Suprapubic skin (tissue), 3 donors: Measurements from ENCODE around the gene EPS15.
"Not testable (repeated sequence)": the region's sequence is repeated elsewhere in the genome, so short reads cannot be mapped to it uniquely, and the experiment has no call there.

Experiments
- POLR2A ChIP-seq, 2 donors: fragments of 450-650 bp; IDR thresholded peaks; one replicate each; pipeline ENCODE4 v1.6.1; 2017; ENCODE audit warnings: antibody characterized with exemption in 2 of 2, mild to moderate bottlenecking in 2 of 2, moderate library complexity in 2 of 2
- TF ChIP-seq, protein P1 (sequence below), 2 donors: fragments of 200-600 bp in 1 of 2; fragments of 450-650 bp in 1 of 2; sonication (generic) in 1 of 2; IDR thresholded peaks; one replicate each; pipeline ENCODE4 v1.5.1; 2016 to 2019; ENCODE audit warnings: antibody characterized with exemption in 2 of 2, mild to moderate bottlenecking in 1 of 2, moderate library complexity in 1 of 2

DNA sequence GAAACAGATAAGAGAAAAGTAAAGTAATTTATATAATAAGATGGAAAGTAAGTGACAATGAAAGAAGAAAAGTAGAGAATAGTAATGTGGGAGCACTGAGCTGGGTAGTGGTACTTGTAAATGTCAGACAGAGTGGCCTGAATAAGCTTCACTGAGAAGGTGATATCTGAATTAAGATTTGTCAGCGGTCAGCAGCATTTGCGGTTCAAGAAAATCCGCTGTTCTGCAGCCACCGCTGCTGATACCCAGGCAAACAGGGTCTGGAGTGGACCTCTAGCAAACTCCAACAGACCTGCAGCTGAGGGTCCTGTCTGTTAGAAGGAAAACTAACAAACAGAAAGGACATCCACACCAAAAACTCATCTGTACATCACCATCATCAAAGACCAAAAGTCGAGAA lies 132.8 kb downstream of the EPS15 start:
- TF ChIP-seq, protein P1, sequence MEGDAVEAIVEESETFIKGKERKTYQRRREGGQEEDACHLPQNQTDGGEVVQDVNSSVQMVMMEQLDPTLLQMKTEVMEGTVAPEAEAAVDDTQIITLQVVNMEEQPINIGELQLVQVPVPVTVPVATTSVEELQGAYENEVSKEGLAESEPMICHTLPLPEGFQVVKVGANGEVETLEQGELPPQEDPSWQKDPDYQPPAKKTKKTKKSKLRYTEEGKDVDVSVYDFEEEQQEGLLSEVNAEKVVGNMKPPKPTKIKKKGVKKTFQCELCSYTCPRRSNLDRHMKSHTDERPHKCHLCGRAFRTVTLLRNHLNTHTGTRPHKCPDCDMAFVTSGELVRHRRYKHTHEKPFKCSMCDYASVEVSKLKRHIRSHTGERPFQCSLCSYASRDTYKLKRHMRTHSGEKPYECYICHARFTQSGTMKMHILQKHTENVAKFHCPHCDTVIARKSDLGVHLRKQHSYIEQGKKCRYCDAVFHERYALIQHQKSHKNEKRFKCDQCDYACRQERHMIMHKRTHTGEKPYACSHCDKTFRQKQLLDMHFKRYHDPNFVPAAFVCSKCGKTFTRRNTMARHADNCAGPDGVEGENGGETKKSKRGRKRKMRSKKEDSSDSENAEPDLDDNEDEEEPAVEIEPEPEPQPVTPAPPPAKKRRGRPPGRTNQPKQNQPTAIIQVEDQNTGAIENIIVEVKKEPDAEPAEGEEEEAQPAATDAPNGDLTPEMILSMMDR (IDR thresholded peaks at IDR 0.05): not testable (repeated sequence)
- TF ChIP-seq POLR2A (IDR thresholded peaks at IDR 0.05): not testable (repeated sequence)
